Left lobe of liver (tissue), 2 donors: ENCODE data around the gene ADAMTS20. TPM values are rescaled to one million over a fixed set of nuclear protein-coding genes. Genes with fewer than 3 reads are reported as not detected.

Experiments
- ATAC-seq: fragments of 200-7000 bp; cut with Tn5 transposase; one replicate; pipeline ENCODE4 v1.9.1; 2020; ENCODE audit warnings: mild to moderate bottlenecking, moderate library complexity
- DNase-seq: peaks from one replicate; pipeline ENCODE4 v3.0.0-alpha.2; 2020; ENCODE audit warnings: low spot score
- total RNA-seq: library from RNA; stranded (reverse); gene quantifications from one replicate; pipeline ENCODE4 v1.2.1, GENCODE V29; 2021
- donor health status: DM: no; HTN: no; CAD: no; lungs with moderate emphysema.
- donor health status: DM: no; HTN: yes; CAD: no.

Gene ADAMTS20
- total RNA-seq, 1 donor from 2014 or later = not detected

DNA sequence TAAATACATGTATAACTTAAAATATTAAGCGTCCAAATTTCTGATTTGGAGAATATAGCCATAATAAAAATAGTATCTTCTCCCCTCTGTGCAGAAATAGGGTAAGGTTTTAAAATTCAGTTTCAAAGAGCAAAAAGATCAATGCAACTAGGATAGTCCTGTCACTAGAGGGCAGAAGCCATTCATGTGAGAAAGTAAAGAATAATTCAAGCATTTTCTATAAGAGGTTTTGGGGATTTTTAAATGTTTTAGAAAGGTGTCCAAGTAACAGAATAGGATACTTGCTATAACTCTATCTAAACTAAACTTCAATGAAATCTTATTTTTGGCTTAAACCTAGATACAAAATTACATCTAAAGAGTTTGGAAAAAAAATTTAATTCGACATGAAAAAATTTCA, 50.3 kb downstream of the ADAMTS20 start:
- DNase-seq (no peak), ATAC-seq (no peak)

- no peak for DNase-seq
Measured at GRCh38 chr12:43493261-43493797, 58.7 kb downstream of the ADAMTS20 start.

DNA sequence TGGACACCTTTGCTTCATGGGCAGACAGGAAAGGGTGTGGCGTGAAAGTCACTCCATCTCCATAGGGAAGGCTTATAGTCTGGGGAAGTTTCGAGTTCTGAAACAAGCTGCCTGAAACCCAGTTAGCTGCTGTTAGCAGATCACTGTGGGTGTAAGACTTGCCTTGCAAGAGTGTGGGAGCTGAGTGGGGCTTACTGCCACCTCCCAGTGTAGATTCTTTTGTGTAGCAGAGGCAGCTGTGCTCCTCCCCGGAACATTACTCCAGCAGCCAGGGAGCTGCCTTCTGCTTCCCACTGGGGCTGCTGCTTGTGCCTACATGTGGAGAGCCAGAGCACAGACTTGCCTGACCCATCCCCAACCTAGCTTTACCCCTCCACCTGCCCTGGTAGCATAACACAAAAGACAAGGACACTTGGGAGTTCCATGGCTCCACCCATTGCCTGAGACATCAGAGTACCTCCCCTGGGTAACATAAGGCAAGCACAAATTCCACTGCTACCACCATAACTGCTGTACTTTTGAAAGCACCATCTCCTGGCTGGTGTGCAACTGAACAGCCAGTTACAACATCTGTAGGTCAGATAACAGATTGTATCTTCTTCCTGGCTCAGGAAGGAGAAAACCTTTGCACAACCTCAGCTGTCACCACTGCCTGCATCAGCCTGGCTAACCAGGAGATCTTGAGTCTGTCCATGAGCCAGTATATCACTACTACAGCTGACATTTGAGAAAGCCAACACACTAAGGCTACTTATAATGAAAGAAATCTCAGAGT, 69.5 kb downstream of the ADAMTS20 start:
- DNase-seq (no peak), ATAC-seq (no peak)

More at GRCh38 chr12:43493261-43493797, 58.7 kb downstream of the ADAMTS20 start:
- no peak for ATAC-seq

GRCh38 chr12:43480591-43480990, 71.4 kb downstream of the ADAMTS20 start:
- no peak for DNase-seq
- no peak for ATAC-seq

GRCh38 chr12:43462741-43463140, 89.3 kb downstream of the ADAMTS20 start:
- DNase-seq (no peak), ATAC-seq (no peak)

- DNase-seq (no peak), ATAC-seq (no peak)
Measured at GRCh38 chr12:43462080-43462479, 89.9 kb downstream of the ADAMTS20 start.

- ATAC-seq = no peak
- no peak for DNase-seq
Measured at GRCh38 chr12:43459285-43459684, 92.7 kb downstream of the ADAMTS20 start.

DNA sequence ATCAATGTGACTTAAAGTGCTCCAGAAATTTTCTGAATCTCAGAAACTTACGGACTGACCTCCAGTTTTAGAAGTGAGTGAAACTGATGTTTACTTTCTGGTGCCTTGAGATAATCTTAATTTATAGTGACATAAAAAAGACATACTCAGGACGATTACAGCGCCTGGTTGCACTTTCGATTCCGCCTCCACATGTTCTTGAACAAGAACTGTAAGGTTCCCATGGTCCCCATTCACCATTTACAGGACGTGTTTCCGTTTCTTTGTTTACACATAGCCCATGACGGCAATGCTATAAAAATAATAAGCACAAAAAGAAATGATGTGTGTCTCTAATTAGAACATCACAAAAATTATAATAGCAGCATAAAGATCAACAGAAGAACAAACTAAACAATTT, 98.2 kb downstream of the ADAMTS20 start:
- ATAC-seq (no peak), DNase-seq (no peak)

DNA sequence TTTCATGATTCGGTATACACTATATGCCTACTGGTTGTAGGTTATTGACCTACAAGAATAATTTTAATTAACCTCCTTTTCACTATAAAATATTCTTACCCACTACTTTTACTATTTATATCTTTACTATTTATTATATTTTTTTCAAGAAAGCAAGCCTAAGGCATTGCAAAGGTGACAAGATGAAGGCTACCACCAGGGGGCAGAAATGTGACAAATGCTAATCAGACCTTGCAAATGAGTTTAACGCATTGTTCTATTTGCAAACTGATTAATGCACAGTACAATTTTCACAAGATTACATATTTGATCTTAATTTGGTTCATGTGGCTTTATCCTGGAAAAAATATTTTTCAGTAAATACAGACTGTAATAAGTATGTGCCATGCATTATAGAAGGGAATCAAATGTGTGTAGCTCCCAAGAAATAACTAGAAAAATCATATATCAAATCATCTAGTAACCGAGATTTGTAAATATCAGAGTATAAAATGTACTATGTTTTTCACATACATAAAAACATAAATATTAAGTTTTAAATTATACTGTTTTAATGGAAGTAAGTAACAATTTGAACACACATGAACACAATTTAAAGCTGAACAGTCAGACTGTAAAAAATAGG, 107.0 kb downstream of the ADAMTS20 start:
- peak; percentile 56 for ATAC-seq
- DNase-seq = no peak

GRCh38 chr12:43436597-43436996, 115.4 kb downstream of the ADAMTS20 start:
- DNase-seq (no peak), ATAC-seq (no peak)

DNA sequence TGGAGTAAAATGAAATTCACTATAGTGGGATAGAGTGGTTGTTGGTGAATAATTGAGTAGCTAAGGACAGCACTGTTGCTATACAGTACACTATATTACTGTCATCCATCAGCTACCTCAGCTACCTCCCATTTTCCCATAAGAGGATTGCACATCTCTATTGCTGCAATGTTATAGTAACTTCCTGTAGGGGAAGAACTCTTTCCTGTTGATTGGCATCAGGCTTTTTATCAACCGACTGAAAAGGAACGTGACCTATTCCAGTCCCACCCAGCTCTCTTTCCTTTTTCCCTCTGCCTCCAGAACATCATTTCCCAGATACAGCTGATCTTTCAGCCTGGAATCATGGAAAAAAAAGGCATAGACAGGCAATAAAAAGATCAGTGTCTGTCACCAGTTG, 117.4 kb downstream of the ADAMTS20 start:
- no peak for ATAC-seq

GRCh38 chr12:43428088-43428600, 123.9 kb downstream of the ADAMTS20 start:
- DNase-seq = no peak
- no peak for ATAC-seq

More for the DNA sequence above, 117.4 kb downstream of the ADAMTS20 start:
- DNase-seq = no peak

DNA sequence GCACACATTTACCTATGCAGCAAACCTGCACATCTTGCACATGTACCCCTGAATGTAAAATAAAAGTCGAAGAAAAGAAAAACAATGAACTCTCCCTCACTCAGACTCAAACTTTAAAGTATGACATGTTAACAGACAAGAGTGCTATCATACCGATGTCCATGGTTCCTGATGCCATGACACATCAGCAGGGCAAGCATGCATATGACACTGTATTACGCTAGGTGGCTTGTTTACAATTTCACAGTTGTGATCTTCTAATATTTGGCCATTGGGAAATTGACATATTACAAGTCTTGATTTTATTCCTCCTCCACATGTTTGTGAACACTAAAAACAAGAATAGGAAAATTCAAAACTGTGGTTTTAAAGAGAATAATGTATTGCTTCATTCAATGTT, 126.6 kb downstream of the ADAMTS20 start:
- DNase-seq (no peak), ATAC-seq (no peak)

- DNase-seq = no peak
- no peak for ATAC-seq
Measured at GRCh38 chr12:43416981-43417380, 135.0 kb downstream of the ADAMTS20 start.

GRCh38 chr12:43407816-43408645, 144.0 kb downstream of the ADAMTS20 start:
- ATAC-seq (no peak), DNase-seq (no peak)

DNA sequence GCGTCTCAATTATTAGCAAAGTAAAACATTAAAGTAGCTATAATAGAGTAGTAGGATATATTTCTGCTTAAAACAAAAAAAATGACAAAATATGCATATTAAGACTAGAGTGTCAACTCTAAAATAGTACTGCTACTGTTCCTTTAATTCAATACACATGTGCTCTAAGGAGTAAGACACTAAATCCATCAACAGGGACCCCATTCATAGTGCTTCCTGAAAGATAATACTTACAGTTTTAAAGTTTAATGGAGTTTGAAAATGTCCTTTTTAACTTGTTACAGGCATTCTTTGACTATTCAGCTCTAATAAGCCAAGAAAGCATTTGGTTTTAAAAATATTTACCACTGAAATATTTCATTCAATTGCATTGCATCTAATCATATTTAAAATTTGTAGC, 145.2 kb downstream of the ADAMTS20 start:
- DNase-seq = no peak

DNA sequence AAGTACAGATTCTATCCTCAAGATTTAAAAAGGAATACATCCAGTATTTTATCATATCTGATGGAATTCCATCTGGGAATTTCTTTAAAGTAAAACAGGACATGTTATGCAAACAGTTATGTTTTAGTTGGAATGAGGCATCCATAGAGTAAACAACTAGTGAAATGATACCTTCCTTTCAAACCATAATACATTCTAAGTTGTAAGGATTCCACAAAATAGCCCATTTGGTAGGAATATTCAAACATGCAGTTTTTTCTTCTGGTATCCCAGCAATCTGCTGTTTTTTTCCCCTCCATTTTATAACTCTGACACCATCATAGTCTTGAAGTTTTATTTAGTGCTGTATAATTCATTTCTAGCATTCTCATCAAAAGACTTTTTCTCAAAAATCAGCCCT, 149.6 kb downstream of the ADAMTS20 start:
- DNase-seq (no peak), ATAC-seq (no peak)

More for the DNA sequence above, 145.2 kb downstream of the ADAMTS20 start:
- ATAC-seq = no peak

DNA sequence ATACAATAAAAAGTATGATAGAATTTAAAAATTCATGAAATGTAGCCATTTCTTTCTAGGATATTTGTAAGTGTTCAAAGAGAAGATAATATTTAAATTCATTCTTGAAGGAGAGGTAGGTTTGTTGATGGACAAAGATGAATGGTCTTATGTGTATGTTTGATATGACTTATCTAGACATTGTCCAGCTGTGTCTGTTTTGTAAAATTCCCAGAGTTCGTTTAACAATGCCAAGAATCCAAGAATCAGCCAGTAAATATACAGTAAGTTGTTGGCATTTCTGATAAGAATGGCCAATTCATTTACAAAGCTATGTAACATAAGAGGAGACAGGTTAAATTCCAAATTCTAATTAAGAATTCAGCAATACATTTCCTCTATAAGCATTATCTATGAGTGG, 150.9 kb downstream of the ADAMTS20 start:
- ATAC-seq = no peak

DNA sequence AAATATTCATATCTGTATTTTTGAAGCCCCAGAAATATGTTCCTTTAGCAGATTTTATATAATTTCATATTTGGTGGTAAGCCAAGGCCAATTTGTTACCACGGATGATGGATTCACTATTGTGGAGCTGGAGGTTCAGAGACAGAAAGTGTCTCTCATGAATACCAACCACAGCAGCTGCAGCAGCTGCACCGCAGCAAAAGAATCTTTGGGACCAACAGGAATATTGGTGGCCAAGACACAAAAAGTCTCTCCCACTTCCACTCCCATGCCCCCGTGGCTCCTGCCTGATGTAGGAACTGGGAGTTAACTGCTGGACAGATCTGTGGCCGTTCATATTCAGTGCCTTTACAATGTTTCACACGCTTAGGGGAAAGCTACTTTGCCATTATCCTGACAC, 155.3 kb downstream of the ADAMTS20 start:
- ATAC-seq (no peak), DNase-seq (no peak)

More for the DNA sequence above, 150.9 kb downstream of the ADAMTS20 start:
- DNase-seq = no peak

DNA sequence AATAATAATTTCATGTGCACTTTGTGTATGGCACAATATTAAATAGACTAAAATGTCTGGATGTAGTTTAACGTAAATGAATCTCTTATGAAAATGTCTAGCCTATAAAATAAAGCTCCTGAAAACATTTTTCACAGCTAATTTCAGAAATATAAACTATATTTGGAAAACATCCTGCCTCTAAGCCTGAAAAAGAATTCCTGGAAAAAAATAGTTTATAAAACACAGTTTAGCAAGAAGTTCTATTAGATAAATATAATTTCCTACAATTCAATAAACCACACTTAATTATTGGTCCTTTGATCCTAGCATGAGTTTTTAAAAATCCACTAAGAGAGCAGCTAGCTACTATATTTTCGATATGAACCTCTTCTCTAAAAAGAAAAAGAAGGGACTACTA, 159.9 kb downstream of the ADAMTS20 start:
- ATAC-seq (no peak), DNase-seq (no peak)

DNA sequence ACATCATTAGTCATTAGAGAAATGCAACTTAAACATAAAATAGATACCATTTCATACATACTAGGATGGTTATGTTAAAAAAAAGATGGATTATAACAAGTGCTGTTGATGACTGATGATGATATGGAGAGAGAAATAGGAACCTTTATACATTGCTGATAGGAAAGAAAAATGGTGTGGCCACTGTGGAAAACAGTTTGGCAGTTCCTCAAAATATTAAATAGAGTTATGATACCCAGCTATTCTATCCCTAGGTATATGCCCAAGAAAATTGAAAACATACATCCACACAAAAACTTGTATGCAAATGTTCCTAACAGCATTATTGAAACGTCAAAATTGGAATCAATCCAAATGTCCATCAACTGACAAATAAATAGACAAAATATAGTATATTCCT, 170.1 kb downstream of the ADAMTS20 start:
- ATAC-seq (no peak), DNase-seq (no peak)
